LNCaP clone FGC (cell line): ENCODE measurements around the gene ARSJ.
"Not testable (repeated sequence)": the region's sequence is repeated elsewhere in the genome, so short reads cannot be mapped to it uniquely, and the experiment has no call there.

Experiments
- DNase-seq: peaks from one replicate; pipeline ENCODE4 v3.0.0-alpha.2; 2011; ENCODE audit warnings: low read depth
- H3K4me3 ChIP-seq: 2 replicates; pipeline ENCODE4 v1.5.1; 2011; ENCODE audit warnings: mild to moderate bottlenecking, low read depth, low read length, control low read depth
- CTCF ChIP-seq: IDR thresholded peaks from 2 replicates; pipeline ENCODE4 v1.5.1; 2012; ENCODE audit warnings: mild to moderate bottlenecking; ENCODE audit not compliant: control insufficient read depth, insufficient read depth; ENCODE audit errors: extremely low read depth

Gene ARSJ

DNA sequence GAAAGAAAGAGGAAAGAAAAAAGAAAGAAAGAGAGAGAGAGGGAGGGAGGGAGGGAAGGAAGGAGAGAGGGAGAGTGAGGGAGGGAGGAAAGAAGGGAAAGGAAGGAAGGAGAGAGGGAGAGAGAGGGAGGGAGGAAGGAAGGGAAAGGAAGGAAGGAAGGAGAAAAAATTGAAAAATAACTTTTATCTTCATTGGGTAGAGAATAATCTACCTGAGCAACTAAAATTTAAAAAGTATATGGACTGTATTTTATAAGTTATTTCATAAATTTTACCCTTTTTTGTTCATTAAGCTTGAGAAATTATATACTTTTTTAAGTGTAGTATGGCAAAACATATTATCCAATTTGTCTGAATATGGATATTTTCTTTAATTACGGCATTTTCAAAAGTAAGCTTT lies 32.0 kb downstream of the ARSJ start:
- no peak overlapping the region for H3K4me3 ChIP-seq
- no peak for TF ChIP-seq CTCF
- DNase-seq: no peak

DNA sequence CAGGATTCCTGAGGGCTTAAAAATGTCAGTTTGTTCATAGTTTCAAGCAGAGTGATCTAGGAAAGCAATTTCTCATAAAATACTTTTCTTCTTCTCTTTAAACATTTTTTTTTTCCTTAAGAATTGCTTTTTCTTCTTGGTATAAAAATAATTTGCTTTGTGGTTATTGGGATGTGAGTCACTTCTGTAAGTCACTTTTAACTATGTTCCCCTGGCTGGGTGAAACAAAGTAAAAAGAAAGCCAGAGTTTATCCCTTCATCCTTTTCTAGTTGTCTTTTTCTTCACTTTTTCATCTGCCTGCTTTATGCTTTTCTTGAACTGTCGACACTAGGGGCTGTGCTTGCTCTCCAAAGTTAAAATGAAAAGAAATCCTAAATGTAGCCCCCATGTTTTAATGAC lies 33.5 kb downstream of the ARSJ start:
- no peak overlapping the region for H3K4me3 ChIP-seq
- TF ChIP-seq CTCF: no peak
- no peak for DNase-seq

- H3K4me3 ChIP-seq: no peak overlapping the region
- no peak for DNase-seq
- TF ChIP-seq CTCF: no peak
Observed at GRCh38 chr4:113943863-113944262, 35.6 kb downstream of the ARSJ start.

DNA sequence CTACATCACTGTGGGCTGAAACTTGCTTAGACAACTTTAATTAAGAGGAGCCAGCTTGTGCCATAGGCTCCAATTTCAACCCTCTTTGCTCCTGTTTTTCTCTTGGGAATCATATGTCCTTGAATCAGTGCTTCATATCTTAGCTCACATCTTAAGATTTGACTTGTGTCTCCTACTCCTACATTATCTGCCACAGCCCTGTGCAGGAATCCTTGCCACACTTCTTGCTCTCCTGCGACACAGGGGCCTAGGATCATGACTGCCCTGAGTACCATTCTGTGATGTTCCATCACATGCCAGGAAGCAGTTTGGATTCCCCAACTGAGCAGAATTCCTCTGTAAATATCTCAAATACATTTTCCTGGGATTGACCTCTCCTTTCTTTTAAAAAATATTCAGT lies 36.4 kb downstream of the ARSJ start:
- no peak overlapping the region for H3K4me3 ChIP-seq
- no peak for DNase-seq
- TF ChIP-seq CTCF: no peak

DNA sequence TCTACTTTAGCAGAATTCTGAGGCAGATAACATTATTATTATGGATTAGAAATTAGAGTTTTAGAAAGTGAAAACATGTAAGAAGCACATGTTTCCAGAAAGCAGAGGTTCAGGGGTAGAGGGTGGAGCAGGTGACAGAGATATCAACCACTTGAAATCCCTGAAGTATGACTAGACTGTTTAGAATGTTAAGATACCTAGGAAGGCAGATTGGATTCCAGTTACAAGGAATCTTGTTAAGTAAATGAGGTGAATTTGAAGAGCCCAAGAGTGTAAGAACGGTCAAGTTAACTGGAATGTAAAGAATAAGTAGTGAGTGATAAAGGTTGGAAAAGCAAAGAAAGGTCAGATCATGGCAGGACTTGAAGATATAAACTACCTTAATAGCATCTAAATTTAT lies 37.6 kb downstream of the ARSJ start:
- no peak for TF ChIP-seq CTCF
- H3K4me3 ChIP-seq: no peak overlapping the region
- no peak for DNase-seq

DNA sequence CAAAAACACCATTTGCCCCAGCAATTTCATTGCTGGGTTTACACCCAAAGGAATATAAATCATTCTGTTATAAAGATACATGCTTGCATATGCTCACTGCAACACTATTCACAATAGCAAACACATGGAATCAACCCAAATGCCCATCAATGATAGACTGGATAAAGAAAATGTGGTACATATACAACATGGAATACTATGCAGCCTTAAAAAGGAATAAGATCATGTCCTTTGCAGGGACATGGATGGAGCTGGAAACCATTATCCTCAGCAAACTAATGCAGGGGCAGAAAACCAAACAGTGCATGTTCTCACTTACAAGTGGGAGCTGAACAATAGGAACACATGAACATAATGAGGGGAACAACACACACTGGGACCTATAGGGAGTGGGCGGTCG lies 39.3 kb downstream of the ARSJ start:
- DNase-seq, H3K4me3 ChIP-seq: not testable (repeated sequence)

- no peak for TF ChIP-seq CTCF
- DNase-seq: no peak
- no peak overlapping the region for H3K4me3 ChIP-seq
Observed at GRCh38 chr4:113935190-113935589, 44.3 kb downstream of the ARSJ start.

GRCh38 chr4:113924706-113925105 lies 54.7 kb downstream of the ARSJ start:
- not testable (repeated sequence) for DNase-seq, H3K4me3 ChIP-seq
